Bronchial epithelial cell (primary cell): ENCODE data around the gene TBRG4. TPM values are rescaled to one million over a fixed set of nuclear protein-coding genes. Genes with fewer than 3 reads are reported as not detected.

ENCODE experiments used
- DNase-seq: peaks from one replicate; pipeline ENCODE4 v3.0.0-alpha.2; 2010; ENCODE audit warnings: low read depth
- FAIRE-seq: peaks from 2 replicates; lab custom pipeline; 2011; peaks lifted over from hg19 to GRCh38; lab: Jason Lieb, UNC
- H3K27me3 ChIP-seq: 2 replicates; pipeline ENCODE4 v1.5.1; 2011; ENCODE audit warnings: low read length; ENCODE audit not compliant: control insufficient read depth, insufficient read depth
- H3K36me3 ChIP-seq: 2 replicates; pipeline ENCODE4 v1.5.1; 2011; ENCODE audit warnings: low read length; ENCODE audit not compliant: control insufficient read depth, insufficient read depth
- H3K4me3 ChIP-seq: 2 replicates; pipeline ENCODE4 v1.5.1; 2011; ENCODE audit warnings: mild to moderate bottlenecking, low read depth, low read length, control low read depth
- total RNA-seq: library from RNA; depleted of rRNA; stranded (reverse); fragments of >200 nt; gene quantifications from 2 replicates; pipeline ENCODE4 v1.2.1, GENCODE V29; 2014
- TF ChIP-seq, protein P1 (sequence below): IDR thresholded peaks from 2 replicates; pipeline ENCODE4 v1.5.1; 2011; ENCODE audit warnings: mild to moderate bottlenecking, moderate library complexity, low read length, control low read depth, inconsistent platforms; ENCODE audit not compliant: insufficient read depth, severe bottlenecking

TBRG4 gene
- total RNA-seq, 1 donor from 2014 or later: 90.3 TPM

DNA sequence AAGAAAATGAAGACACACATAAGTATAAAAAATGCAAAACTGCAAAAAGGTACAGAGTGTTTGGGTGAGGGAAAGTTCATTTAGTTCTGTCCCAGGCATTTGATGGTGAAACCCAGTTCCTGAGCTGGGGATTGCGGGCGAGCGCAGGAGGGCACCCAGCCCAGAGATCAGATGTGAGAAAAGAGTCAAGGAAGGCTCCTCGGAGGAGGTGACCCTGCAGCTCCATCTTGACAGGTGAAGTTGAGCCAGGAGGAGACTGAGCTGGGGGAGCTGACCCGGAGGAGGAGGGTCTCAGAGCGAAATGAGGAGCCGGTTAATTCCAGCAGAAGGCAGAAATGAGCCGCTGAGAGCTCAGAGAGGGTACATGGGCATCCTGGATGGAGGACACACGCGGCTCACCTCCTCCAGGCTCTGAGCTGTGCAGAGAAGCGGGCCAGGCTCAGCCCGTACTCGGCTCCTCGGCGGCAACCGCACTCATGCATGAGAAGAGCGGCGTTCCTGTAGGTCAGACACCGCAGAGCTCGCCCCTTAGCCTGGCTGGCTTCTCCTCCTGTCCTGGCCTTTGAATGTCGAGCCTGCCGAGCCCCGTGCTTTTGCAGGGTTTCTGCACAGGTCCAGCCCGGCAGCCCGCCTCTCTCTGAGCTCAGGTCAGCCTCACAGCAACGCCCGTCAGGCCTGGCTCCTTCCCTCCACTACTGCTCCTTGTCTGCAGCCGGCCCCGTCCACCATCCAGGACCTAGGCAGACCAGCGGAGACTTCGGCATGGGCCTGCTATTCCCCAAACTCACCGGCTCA is 36.6 kb upstream of the TBRG4 start:
- Histone ChIP-seq H3K27me3 (peaks cover 6% of the 10 kb centered on the region), H3K4me3 (no peak overlapping the region), H3K36me3 (no peaks in the 10 kb centered on the region)
- DNase-seq (no peak), FAIRE-seq (no peak)
- TF ChIP-seq, protein P1, sequence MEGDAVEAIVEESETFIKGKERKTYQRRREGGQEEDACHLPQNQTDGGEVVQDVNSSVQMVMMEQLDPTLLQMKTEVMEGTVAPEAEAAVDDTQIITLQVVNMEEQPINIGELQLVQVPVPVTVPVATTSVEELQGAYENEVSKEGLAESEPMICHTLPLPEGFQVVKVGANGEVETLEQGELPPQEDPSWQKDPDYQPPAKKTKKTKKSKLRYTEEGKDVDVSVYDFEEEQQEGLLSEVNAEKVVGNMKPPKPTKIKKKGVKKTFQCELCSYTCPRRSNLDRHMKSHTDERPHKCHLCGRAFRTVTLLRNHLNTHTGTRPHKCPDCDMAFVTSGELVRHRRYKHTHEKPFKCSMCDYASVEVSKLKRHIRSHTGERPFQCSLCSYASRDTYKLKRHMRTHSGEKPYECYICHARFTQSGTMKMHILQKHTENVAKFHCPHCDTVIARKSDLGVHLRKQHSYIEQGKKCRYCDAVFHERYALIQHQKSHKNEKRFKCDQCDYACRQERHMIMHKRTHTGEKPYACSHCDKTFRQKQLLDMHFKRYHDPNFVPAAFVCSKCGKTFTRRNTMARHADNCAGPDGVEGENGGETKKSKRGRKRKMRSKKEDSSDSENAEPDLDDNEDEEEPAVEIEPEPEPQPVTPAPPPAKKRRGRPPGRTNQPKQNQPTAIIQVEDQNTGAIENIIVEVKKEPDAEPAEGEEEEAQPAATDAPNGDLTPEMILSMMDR: no peak

DNA sequence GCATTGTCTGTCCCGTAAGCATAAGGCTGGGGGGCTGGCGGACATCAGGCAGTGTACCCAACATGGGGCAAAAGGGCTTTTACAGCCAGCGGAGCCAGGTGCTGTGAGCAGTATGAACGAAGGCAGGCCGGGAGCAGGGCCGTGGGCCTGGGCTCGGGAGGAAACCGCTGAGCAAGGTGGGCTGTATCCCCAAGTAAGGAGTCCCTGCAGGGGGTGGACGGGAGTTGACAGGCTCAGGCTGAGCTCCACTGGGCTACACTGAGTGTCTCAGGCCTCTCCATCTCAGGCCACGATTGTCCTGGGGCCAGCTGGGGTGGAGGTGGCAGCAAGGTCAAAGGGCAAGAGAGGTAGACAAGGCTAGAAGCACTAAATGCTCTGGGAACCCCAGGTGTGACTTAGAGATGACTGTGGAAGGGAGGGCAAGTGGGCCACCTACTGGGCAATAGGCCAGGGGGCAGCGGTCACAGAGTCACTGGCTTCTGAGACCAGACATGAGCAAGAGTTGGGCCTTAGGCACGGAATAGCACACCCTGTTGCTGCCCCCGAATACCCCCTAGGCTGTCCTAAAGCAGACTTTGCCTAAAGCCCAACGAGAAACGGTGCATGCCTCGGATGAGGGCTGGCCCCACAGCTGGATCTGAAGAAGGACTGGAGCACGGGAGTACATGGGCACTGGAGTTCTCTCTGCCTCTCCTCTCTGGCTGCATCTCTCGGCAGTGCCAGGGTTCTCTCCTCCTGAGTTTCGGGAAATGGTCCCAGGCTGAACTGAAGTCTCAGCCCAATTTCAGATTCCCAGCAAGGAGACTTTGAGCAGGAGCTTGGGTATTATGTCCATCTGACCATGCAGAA is 35.3 kb upstream of the TBRG4 start:
- no peak for DNase-seq
- peak; percentile 79 for FAIRE-seq
- TF ChIP-seq, protein P1: no peak
- Histone ChIP-seq H3K36me3 (no peaks in the 10 kb centered on the region), H3K4me3 (no peak overlapping the region), H3K27me3 (peaks cover 6% of the 10 kb centered on the region)

DNA sequence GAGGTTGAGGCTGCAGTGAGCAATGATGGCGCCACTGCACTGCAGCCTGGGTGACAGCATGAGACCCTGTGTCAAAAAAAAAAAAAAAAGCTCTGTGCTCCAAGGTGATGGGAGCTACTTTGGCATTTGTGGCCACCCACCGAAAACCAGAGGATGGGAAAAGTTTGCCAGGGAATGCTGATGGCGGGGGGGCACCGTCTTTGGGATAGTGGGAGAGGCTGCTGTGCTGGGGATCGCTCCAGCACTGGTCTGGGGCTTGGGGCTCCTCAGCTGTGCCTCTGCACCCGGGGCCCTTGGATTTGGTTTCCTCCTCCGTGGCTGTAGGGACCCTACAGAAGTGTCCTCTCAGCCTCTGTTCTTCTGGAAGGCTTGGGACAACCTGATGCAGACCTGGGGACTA is 34.4 kb upstream of the TBRG4 start:
- no peak for DNase-seq
- TF ChIP-seq, protein P1: no peak
- Histone ChIP-seq H3K27me3 (peaks cover 6% of the 10 kb centered on the region), H3K4me3 (no peak overlapping the region), H3K36me3 (no peaks in the 10 kb centered on the region)
- FAIRE-seq: no peak

DNA sequence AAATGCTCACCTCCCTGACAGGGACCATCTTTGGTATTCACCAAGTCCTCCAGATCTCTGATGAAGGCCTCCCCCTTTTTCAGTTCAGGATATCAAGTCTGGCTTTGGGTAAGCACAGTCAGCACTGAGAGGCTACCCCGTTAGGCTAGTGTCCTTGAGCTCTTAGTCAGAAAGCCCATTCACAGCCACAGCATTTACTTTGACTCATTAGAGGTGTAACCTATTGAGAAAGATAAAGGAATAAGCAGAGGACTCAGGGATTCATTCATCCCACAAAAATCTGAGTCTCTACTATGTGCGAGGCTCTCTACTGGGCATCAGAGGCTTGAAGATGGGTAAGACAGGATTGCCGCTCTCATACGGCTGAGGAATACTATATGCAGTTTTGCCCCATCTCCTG is 32.1 kb upstream of the TBRG4 start:
- no peaks in the 10 kb centered on the region for H3K36me3 ChIP-seq
- TF ChIP-seq, protein P1: no peak
- no peak overlapping the region for H3K4me3 ChIP-seq
- peaks cover 4% of the 10 kb centered on the region for H3K27me3 ChIP-seq
- DNase-seq (peak; percentile 91), FAIRE-seq (no peak)

DNA sequence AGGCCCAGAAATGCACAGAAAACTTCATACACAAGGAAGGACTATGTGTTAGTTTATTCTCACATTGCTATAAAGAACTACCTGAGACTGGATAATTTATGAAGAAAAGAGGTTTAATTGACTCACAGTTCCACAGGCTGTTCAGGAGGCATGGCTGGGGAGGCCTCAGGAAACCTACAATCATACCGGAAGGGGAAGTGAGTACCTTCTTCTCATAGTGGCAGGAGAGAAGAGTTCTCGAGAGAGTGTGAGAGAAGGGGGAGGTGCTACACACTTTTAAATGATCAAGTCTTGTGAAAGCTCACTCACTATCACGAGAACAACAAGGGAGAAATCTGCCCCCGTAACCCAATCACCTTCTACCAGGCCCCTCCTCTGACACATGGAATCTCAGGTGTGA is 29.3 kb upstream of the TBRG4 start:
- FAIRE-seq (no peak), DNase-seq (no peak)
- TF ChIP-seq, protein P1: no peak
- Histone ChIP-seq H3K4me3 (no peak overlapping the region), H3K36me3 (no peaks in the 10 kb centered on the region), H3K27me3 (no peaks in the 10 kb centered on the region)
